NCI-H2081 (cell line): ENCODE measurements around the gene DOCK4.

Source experiments
- DNase-seq, 2 experiments: peaks; one replicate each; lab custom pipeline; 2025; lab: John Stamatoyannopoulos, UW

DOCK4 gene

DNA sequence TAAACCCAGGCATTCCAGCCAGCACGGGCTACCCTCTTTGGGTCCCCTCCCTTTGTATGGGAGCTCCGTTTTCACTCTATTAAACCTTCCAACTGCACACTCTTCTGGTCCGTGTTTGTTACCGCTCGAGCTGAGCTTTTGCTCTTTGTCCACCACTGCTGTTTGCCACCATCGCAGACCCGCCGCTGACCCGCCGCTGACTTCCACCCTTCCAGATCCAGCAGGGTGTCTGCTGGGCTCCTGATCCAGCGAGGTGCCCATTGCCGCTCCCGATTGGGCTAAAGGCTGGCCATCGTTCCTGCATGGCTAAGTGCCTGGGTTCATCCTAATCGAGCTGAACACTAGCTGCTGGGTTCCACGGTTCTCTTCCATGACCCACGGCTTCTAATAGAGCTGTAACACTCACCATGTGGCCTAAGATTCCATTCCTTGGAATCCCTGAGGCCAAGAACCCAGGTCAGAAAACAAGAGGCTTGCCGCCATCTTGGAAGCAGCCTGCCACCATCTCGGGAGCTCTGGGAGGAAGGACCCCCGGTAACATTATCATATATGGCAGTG is 14.8 kb upstream of the DOCK4 start:
- DNase-seq: no peak

DNA sequence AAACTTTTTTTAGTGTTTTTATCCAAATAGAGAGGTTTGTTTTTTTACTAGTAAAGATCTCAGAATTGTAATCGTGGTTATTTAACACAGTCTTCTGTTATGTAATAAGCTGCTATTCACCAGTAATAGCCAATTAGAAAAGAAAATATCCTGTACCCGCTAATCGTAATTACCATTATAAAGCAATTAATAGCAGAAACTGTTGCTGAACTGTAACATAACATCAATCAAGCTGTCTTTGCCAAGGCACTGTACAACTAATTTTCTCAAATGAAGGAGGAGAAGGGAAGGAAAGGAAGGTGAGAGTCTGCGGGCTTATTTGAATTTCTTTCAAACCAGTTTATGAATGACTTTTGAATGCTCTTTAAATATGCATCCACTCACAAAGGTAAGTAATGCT is 9.6 kb upstream of the DOCK4 start:
- no peak for DNase-seq

DNA sequence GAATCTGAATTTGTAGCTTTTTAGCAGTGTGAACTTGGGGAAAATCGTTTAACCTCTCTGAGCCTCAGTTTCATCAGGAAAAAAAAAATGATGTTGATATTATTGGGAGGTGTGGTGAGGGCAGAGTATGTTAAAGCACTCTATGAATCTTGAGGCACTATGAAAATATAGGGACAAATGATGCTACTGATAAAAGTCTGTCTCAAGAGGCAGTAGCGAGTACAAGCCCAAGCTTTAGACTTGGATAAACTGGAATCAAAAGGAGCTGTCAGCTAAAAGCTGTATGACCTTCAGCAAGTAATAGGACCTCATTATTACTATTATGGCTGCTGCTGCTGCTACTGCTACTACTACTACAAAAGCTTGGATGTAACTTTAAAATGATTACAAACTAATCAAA is 8.7 kb upstream of the DOCK4 start:
- DNase-seq: no peak

DNA sequence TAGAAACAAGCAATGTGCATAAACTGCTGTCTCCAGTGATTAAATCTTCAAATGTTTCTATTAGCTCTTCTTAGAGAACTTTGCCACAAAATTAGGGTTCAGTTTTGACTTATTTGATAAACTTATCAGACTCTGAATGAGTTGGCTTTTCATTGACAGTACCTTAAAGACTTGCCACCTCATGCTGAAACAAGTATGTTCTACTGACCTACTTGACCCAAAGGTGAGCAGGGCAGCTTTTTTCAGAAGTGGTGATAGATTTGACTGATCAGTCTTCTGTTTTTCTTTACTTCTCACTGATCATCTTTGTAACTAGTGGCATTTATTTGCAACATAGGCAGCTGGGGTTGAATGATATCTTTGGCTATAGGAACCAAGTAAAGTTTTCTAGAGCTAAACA is 8.1 kb upstream of the DOCK4 start:
- no peak for DNase-seq

DNA sequence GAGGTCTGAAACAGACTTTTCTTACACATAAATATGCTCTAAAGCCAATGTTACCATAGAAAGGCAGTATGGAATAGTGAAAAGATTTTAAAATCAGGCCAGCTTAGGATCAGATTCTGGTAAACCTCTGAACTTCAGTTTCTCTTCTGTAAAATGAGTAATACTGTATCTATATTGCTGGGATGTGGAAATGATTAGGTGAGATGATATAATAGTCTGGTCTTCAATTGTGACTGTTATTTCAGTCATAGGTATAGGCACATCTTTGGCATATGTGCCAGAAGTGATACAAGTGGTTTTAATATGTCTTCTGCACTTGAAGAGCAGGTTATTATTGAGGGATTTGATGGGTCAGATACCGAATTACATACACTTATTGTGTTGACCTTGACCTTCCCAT is 7.5 kb upstream of the DOCK4 start:
- no peak for DNase-seq

DNA sequence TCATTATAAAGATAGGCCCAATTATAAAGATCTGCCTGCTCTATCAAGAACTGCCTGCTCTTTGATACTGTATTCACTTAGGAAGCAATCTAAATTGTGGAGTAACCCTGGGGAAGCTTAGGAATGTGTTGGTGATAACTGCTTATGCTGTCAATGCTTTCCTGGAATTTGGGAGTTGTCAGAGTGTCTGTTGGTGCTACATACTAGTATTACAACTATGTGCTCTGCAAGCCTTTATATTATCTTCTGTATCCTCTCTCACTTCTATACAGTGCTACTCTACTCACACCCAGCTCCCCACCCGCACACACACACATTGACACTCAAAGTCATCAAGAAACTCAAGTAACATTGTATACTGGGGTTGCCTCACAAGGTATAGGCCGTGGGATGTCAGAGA is 6.4 kb upstream of the DOCK4 start:
- DNase-seq: no peak

DNA sequence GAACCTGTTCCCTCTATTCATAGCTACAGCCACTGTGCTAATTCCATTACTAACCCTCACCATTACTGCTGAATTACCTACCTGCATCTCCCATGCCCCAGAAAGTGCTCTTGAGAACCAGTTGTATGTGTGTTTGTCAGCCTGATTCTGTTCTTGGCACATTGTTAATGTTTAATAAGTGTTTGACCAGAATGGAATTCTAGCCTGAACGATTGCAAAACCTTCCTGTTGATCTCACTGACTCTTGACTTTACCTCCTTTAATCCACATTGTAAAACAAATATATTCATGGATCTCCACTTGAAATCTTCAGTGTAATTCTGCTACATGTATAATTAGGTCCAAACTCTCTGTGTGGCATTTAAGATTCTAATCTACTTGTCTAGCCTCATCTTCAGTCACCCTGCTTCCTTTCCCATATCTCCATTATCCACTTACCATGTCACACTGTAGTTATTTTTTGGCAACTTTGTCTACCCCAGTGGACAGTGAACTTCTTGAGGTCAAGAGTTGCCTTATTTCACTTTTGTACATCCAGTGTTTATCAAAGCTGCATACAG is 5.2 kb upstream of the DOCK4 start:
- no peak for DNase-seq

DNA sequence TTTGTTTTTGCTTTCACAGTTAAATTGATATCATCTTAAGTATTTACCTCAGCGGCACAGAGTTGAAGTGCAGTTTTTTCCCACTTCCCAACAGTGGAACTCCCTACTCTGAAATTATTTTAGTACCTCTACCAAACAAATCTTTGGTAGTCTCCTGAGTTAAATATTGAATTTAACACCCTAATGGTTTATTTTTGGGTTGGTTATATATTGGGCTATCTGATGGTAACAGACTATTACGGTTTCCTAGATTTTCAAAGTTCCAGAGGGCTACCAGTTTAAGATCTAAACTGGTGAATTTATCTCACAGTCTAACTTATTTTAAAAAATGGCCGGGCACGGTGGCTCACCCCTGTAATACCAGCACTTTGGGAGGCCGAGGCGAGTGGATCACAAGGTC is 1.6 kb upstream of the DOCK4 start:
- no peak for DNase-seq

DNA sequence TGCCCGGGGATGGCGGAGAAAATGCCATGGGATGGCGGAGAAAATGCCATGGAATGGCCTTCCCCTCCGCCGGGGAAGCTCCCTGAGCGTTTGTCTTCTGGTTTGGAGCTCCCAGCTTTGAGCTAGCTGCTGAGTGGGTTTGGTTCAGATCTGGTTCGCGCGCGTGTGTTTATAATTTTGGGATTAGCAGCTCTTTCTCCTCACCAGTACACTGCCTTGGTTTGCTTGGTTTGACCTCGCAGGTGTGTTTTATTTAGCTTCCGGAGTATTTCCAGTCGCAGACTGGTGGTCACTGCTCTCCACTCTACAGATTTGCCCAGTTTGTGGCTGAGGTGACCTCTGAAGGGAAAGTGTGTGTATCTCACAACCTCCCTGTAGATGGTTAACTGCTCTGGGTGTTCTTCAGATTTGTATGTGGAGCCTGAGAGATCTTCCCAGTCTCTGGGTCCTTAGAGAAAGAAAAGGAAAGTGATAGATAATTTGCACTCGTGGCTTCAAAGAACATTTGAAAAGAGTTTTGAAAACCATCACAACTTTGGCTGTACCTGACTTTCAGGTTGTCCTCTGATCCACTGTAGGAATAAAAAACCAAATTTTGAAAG is 893 bp upstream of the DOCK4 start:
- peak in 1 of 2 experiments; percentile 51 for DNase-seq

DNA sequence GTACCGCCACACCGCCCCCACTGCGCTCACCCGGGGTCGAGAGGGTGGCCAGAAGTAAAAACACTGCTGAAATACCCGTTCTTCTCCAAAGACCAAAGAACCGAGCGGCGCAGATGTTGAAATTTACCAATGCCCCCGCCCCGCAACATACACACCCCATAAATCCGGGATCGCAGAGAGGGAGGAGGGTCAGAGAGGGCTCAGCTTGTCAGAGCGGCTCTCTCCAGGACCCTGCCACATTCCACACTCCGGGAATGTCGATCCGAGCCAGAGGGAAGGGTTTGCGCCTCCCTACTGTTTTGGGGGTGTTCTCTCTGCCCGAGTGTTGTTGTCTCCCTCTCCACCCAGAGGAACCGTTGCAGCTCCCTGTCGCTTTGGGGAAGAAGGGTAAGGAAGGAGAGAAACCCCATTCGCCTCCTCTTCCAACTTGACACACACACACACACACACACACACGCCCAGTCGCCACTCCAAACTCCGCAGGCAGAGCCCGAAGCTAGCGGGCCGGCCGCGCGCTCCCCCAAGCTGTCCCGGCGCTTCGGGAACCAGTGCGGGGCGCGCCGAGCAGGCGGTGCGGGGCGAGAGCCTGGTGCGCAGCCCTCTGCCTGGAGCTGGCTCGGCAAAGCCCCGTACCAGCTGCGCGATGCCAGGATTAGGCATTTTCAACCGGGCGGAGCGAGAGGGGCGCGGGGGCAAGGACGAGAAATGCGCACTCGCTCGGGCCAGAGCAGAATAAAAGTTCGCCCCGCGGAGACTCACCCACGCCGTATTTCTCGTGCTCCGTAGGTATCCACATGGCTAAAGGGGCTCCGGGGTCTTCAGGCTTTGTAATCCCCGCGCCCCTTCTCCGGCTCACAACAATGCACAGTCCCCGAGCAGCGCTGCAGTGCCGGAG is 609 bp downstream of the DOCK4 start:
- peak; percentile 63 to 73 for DNase-seq

DNA sequence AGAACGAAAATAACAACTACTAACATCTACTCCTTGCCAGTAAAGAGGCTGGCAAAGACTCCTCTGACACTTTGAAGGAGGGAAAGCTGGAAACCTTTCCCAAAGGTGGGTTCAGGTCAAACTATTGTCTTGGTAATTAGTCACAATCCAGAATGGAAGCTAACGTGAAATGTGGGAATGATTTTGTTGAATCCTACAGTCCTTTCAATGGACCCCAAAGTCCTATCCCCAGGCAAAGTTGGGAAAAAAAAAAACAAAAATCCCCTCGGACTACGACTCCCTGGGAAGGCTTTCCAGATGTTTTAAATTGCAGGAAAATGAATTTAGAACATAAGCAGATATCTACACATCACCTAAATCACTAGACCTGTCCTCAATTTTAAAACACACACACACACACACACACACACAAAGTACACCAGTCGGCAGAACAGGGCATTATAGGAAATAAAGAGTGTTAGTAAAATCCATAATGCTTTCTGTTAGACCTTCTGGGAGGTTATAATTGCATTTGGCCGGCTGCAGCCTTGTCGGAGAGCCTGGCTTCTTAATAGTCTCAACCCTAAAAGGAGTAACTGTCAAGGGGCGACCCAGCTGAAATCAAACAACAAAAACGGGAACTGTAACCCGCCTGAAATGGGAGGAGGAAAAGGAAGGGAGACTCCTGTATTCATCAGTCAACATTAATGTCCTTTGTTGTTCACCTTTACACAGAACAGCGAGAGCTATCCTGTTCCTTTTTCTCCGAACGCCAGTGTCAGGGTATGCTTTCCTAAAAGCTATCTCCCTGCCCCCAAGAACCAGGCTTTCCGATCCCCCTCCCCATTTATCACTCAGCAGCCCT is 1.5 kb downstream of the DOCK4 start:
- peak; percentile 11 to 49 for DNase-seq

DNA sequence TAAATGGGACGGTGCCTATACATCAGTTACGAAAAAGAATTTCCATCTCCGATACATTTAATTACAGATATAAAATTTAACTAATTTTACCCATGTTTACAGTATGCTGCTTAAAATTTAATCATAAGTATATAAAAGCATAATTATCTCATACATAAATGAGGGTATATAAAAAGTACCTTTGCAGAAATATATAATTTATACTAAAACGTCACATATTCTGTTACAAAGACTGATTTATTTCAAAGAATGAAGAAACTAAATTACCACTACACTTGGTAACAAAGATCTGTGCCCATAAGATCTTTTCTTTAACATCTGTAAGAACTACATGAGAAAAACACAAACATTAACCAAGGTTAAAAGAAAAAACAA is 2.8 kb downstream of the DOCK4 start:
- DNase-seq: no peak

DNA sequence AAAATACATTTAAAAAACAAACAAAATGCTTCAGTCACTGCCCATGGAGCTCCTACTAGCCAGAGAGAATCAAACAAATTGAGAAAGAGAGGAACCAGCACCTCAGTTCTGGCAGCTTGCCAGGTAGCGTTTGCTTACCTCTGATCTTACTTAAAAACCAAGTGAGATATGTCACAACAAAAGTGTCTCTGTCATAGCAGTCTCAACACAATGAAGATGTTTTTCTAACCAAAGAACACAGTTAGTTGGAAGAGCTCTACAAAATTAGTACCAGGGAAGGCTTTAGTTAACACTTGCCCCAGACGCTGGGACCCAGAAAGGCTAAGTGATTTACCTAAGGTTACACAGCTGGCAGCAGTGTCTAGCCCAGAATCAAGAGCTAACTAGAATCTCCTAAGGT is 3.4 kb downstream of the DOCK4 start:
- peak; percentile 32 to 75 for DNase-seq

DNA sequence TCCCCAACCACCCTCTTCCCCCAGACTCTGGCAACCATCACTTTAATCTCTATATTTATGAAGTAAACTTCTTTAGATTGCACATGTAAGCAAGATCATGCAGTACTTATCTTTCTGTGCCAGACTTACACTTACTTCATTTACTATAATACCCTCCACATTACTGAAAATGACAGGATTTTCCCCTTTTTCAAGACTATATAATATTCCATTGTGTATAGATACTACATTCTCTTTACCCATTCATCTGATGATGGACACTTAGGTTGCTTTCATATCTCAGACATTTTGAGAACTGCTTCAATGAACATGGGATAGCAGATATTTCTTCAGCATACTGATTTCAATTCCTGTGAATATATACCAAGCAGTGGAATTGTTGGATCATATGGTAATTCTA is 4.4 kb downstream of the DOCK4 start:
- no peak for DNase-seq

DNA sequence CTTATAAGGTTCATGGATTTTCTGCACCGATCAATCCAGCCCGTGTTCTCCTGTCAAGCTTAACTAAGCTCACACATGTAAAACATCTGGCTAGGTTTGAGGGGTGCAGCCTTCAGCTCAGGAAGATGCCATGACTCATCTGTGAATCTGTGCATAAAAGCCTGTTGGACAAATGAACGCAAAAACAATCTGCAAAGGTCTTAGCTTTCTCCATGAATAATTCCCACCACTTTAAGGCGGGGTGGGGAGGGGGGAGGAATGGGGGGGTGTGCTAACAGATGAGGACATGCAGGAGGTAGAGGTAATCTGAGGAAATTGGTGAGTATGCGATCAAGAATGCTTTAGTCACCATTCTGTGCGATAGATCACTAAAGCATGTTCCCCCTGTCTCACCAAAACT is 4.8 kb downstream of the DOCK4 start:
- DNase-seq: no peak

DNA sequence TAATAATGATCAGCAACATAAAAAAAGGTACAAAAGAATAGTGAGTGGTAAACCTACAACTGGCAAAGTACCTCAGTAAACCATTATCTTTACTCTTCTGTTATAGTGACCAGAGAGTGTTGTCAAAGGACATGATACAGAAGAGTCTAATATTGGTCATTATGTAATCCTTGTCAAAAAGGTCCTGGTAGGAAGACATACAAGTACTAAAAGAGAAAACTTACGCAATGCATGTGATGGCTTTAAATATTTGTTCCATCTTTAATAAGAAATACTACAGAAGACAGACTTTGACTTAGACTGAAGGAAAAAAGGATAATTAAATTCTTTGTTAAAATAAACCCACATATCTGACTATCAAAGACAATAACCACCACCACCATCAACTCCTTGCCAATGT is 6.5 kb downstream of the DOCK4 start:
- DNase-seq: no peak

DNA sequence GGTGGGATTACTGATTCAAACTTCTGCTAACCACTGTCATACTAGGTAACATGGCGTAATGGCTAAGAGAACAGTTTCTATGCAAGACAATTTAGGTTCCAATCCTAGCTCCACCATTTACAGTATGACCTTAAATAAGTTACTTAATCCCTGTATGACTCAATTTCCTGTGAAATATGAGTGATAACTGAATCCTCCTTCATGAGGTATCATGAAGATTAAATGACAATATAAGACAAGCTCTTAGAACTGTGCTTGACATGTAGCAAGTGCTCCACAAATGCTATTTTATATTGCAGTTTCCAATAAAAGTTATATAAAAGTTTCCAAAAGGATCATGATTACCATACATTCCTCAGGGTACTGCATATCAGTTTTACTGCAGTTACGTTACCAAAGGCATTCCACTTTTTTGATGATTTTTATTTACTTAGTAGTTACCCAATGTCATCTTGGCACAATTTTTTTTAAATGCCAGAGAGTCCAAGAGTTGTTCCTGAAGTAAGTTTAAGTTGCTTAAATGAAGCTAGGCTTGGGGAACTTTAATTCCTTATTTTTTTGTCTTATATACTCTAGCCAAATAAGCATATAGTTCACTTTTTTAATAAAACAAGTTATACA is 7.1 kb downstream of the DOCK4 start:
- DNase-seq: no peak

DNA sequence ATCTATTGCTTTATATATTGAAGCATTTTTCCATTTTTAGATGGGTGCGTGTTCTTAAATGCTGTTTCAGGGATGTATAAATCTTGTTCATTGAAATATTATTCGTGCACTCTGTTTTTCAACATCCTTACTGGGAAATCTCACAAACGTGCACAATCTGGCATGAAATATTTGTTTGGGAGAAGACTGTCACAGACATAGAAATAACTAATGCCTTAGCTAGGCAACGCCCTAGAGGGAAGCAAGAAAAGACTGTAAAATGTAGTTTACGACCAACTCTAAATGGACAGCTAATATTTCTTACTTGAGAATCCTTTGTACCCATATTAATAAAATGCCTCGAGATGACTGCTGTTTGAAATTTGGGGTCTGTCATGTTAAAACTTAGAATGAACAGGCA is 8.9 kb downstream of the DOCK4 start:
- no peak for DNase-seq

DNA sequence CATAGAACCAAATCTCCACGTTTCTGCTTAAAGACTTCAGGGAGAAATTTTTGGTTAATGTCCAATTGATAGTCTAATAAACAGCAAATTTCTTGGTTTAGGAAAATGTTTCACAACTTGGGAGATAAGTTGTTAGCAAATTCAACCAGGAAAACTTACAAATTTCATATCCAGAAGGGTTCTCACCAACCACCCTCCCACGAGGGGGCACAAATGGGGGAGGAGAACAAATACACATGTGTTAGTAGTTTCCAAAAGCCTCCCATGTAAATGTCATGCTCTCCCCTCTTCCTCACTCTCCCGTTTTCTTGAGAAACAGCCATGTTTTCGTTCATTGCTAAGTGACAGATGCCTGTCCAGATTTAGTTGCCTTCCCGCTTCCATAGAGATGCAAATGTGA is 10.5 kb downstream of the DOCK4 start:
- DNase-seq: no peak

DNA sequence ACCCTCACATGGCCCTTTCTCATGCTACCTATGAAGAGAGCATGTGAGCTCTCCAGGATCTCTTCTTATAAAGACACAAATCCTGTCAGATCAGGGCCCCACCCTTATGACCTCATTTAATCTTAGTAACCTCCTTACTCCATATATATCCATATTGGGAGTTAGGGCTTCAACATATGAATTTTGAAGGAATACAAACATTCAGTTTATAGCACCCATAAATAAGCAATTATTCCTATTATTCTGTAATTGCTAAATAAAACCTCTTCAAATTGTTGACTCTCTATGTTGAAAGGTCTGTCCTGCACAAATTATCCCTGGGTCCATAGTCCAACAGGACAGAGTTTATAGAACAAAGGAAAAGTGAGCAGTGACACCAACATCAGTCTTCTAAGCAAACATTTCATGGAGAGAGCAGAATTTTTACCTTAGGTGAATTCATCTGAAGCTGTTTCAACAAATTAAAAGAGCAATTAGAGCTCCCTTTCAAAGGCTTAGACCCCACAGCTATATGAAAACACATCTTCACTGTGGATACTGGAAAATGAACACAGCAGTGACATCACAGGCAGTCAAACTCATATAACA is 12.2 kb downstream of the DOCK4 start:
- peak; percentile 58 to 90 for DNase-seq
